Hypothalamus (tissue), 51 donors: Measurements from ENCODE around the gene RPGR.

ENCODE experiments used
- DNase-seq, 51 donors: peaks; one replicate each; lab custom pipeline; 2025; lab: John Stamatoyannopoulos, UW

The RPGR gene

GRCh38 chrX:38327007-38327774, at the start of gene RPGR:
Gene RPGR, minus strand, starts transcription at chrX:38327509. Its CDS starts 142 bp downstream, at chrX:38327367.
- peak; percentile 7 to 90 (median 82) for DNase-seq

GRCh38 chrX:38376747-38377146, 49.4 kb upstream of the RPGR start:
- no peak for DNase-seq

- no peak for DNase-seq
Observed at GRCh38 chrX:38375891-38376290, 48.6 kb upstream of the RPGR start.

GRCh38 chrX:38374431-38374830, 47.1 kb upstream of the RPGR start:
- DNase-seq = no peak

GRCh38 chrX:38371641-38372040, 44.3 kb upstream of the RPGR start:
- DNase-seq = no peak

GRCh38 chrX:38368774-38369173, 41.5 kb upstream of the RPGR start:
- DNase-seq = no peak

GRCh38 chrX:38365954-38366353, 38.6 kb upstream of the RPGR start:
- DNase-seq = no peak

- no peak for DNase-seq
Observed at GRCh38 chrX:38363046-38363445, 35.7 kb upstream of the RPGR start.

GRCh38 chrX:38357747-38358673, 30.7 kb upstream of the RPGR start:
- no peak for DNase-seq

- DNase-seq = no peak
Observed at GRCh38 chrX:38356401-38356800, 29.1 kb upstream of the RPGR start.

- no peak for DNase-seq
Observed at GRCh38 chrX:38352362-38352761, 25.1 kb upstream of the RPGR start, which contains the start of gene OTC. Gene OTC, plus strand, starts transcription at chrX:38352604. Its CDS starts 93 bp downstream, at chrX:38352697.

- no peak for DNase-seq
Observed at GRCh38 chrX:38351346-38351745, 24.0 kb upstream of the RPGR start.

- DNase-seq = peak in 3 of 51 donors; percentile 0 to 9 (median 0)
Observed at GRCh38 chrX:38347136-38347535, 19.8 kb upstream of the RPGR start.

GRCh38 chrX:38346150-38346549, 18.8 kb upstream of the RPGR start:
- DNase-seq = no peak

- no peak for DNase-seq
Observed at GRCh38 chrX:38342853-38343778, 15.8 kb upstream of the RPGR start.

- DNase-seq = no peak
Observed at GRCh38 chrX:38341442-38341841, 14.1 kb upstream of the RPGR start.

- no peak for DNase-seq
Observed at GRCh38 chrX:38336538-38337240, 9.4 kb upstream of the RPGR start.

GRCh38 chrX:38335382-38335781, 8.1 kb upstream of the RPGR start:
- DNase-seq = peak in 3 of 51 donors; percentile 0 to 9 (median 4)

GRCh38 chrX:38332505-38332904, 5.2 kb upstream of the RPGR start:
- DNase-seq = no peak

GRCh38 chrX:38327775-38328081, 419 bp upstream of the RPGR start:
- DNase-seq = no peak
